IPS-20b (cell line): ENCODE results near the gene TSPAN32.

Experiments used
- H3K27ac ChIP-seq: one replicate; pipeline ENCODE4 v1.5.1; 2013; ENCODE audit warnings: low read length
- H3K27me3 ChIP-seq: 2 replicates; pipeline ENCODE4 v1.6.1; 2013; ENCODE audit warnings: mild to moderate bottlenecking, low read length, inconsistent platforms; ENCODE audit not compliant: insufficient read depth
- H3K36me3 ChIP-seq: 2 replicates; pipeline ENCODE4 v1.6.1; 2013; ENCODE audit warnings: low read depth, mild to moderate bottlenecking, inconsistent platforms, low read length, moderate library complexity; ENCODE audit not compliant: insufficient read depth
- H3K4me1 ChIP-seq: 2 replicates; pipeline ENCODE4 v1.6.1; 2013; ENCODE audit warnings: mild to moderate bottlenecking, control low read depth, inconsistent platforms, low read length, moderate library complexity; ENCODE audit not compliant: insufficient read depth
- H3K4me3 ChIP-seq: 2 replicates; pipeline ENCODE4 v1.5.1; 2013; ENCODE audit warnings: mild to moderate bottlenecking, low read length, inconsistent platforms
- H3K9ac ChIP-seq: 2 replicates; pipeline ENCODE4 v1.6.1; 2013; ENCODE audit warnings: low read depth, mild to moderate bottlenecking, inconsistent platforms, low read length, moderate library complexity
- H3K9me3 ChIP-seq: 2 replicates; pipeline ENCODE4 v1.6.1; 2013; ENCODE audit warnings: mild to moderate bottlenecking, low read depth, low read length, inconsistent platforms; ENCODE audit not compliant: insufficient read depth

The TSPAN32 gene

GRCh38 chr11:2294926-2295290 is 6.9 kb upstream of the TSPAN32 start:
- H3K4me3 ChIP-seq: no peak overlapping the region
- peaks cover 24% of the 10 kb centered on the region for H3K27me3 ChIP-seq
- no peak overlapping the region for H3K27ac ChIP-seq
- no peaks in the 10 kb centered on the region for H3K36me3 ChIP-seq
- no peak overlapping the region for H3K9ac ChIP-seq
- H3K4me1 ChIP-seq: no peaks in the 10 kb centered on the region
- H3K9me3 ChIP-seq: no peaks in the 10 kb centered on the region

- H3K27me3 ChIP-seq: peaks cover 16% of the 10 kb centered on the region; the same call in 1 of the 2 replicates
Measured at GRCh38 chr11:2295971-2296912, 5.6 kb upstream of the TSPAN32 start.

GRCh38 chr11:2296913-2297622 is 4.7 kb upstream of the TSPAN32 start:
- peaks cover 16% of the 10 kb centered on the region; the same call in 1 of the 2 replicates for H3K27me3 ChIP-seq
- H3K27ac ChIP-seq: no peak overlapping the region
- no peak overlapping the region for H3K4me3 ChIP-seq
- no peaks in the 10 kb centered on the region for H3K9me3 ChIP-seq
- H3K4me1 ChIP-seq: no peaks in the 10 kb centered on the region
- no peaks in the 10 kb centered on the region for H3K36me3 ChIP-seq
- H3K9ac ChIP-seq: no peak overlapping the region

More at GRCh38 chr11:2295971-2296912, 5.6 kb upstream of the TSPAN32 start:
- Histone ChIP-seq H3K9me3 (no peaks in the 10 kb centered on the region), H3K9ac (no peak overlapping the region), H3K4me3 (no peak overlapping the region), H3K27ac (no peak overlapping the region), H3K4me1 (no peaks in the 10 kb centered on the region), H3K36me3 (no peaks in the 10 kb centered on the region)

- H3K9me3 ChIP-seq: no peaks in the 10 kb centered on the region
- no peak overlapping the region for H3K4me3 ChIP-seq
- H3K27ac ChIP-seq: no peak overlapping the region
- H3K27me3 ChIP-seq: peaks cover 16% of the 10 kb centered on the region; the same call in 1 of the 2 replicates
- no peak overlapping the region for H3K9ac ChIP-seq
- no peaks in the 10 kb centered on the region for H3K4me1 ChIP-seq
- no peaks in the 10 kb centered on the region for H3K36me3 ChIP-seq
Measured at GRCh38 chr11:2297623-2298030, 4.2 kb upstream of the TSPAN32 start.

GRCh38 chr11:2298131-2298794 is 3.5 kb upstream of the TSPAN32 start:
- peaks cover 16% of the 10 kb centered on the region; the same call in 1 of the 2 replicates for H3K27me3 ChIP-seq
- no peaks in the 10 kb centered on the region for H3K36me3 ChIP-seq
- H3K4me3 ChIP-seq: no peak overlapping the region
- H3K27ac ChIP-seq: no peak overlapping the region
- no peaks in the 10 kb centered on the region for H3K9me3 ChIP-seq
- no peaks in the 10 kb centered on the region for H3K4me1 ChIP-seq
- H3K9ac ChIP-seq: no peak overlapping the region

GRCh38 chr11:2298795-2299761 is 2.7 kb upstream of the TSPAN32 start:
- H3K4me3 ChIP-seq: no peak overlapping the region
- H3K27ac ChIP-seq: no peak overlapping the region
- no peaks in the 10 kb centered on the region for H3K4me1 ChIP-seq
- no peaks in the 10 kb centered on the region for H3K36me3 ChIP-seq
- H3K9ac ChIP-seq: no peak overlapping the region
- H3K27me3 ChIP-seq: peaks cover 11% of the 10 kb centered on the region; the same call in 1 of the 2 replicates
- no peaks in the 10 kb centered on the region for H3K9me3 ChIP-seq

GRCh38 chr11:2299773-2300172 is 2.0 kb upstream of the TSPAN32 start:
- Histone ChIP-seq H3K9me3 (no peaks in the 10 kb centered on the region), H3K4me1 (no peaks in the 10 kb centered on the region), H3K27me3 (peaks cover 4% of the 10 kb centered on the region; the same call in 1 of the 2 replicates), H3K36me3 (no peaks in the 10 kb centered on the region), H3K27ac (no peak overlapping the region), H3K9ac (no peak overlapping the region), H3K4me3 (no peak overlapping the region)

- Histone ChIP-seq H3K27ac (no peak overlapping the region), H3K36me3 (no peaks in the 10 kb centered on the region), H3K9me3 (no peaks in the 10 kb centered on the region), H3K4me3 (no peak overlapping the region), H3K4me1 (no peaks in the 10 kb centered on the region), H3K9ac (no peak overlapping the region), H3K27me3 (no peaks in the 10 kb centered on the region)
Measured at GRCh38 chr11:2300290-2300935, 1.4 kb upstream of the TSPAN32 start.

GRCh38 chr11:2300936-2301630 is 730 bp upstream of the TSPAN32 start:
- no peak overlapping the region for H3K4me3 ChIP-seq
- H3K4me1 ChIP-seq: no peaks in the 10 kb centered on the region
- H3K27me3 ChIP-seq: no peaks in the 10 kb centered on the region
- no peak overlapping the region for H3K27ac ChIP-seq
- H3K9ac ChIP-seq: no peak overlapping the region
- H3K36me3 ChIP-seq: no peaks in the 10 kb centered on the region
- H3K9me3 ChIP-seq: no peaks in the 10 kb centered on the region

- Histone ChIP-seq H3K36me3 (no peaks in the 10 kb centered on the region), H3K9me3 (no peaks in the 10 kb centered on the region), H3K27ac (no peak overlapping the region), H3K27me3 (no peaks in the 10 kb centered on the region), H3K4me1 (no peaks in the 10 kb centered on the region), H3K4me3 (no peak overlapping the region), H3K9ac (no peak overlapping the region)
Measured at GRCh38 chr11:2302306-2302895, 588 bp downstream of the TSPAN32 start.
